Stomach (tissue), 4 donors: ENCODE data around the gene ELAVL2.

Experiments used
- CTCF ChIP-seq, 7 experiments: fragments of 450-650 bp in 4 of 7; fragments of 200-600 bp in 3 of 7; sonication (generic) in 3 of 7; IDR thresholded peaks; one replicate each; pipeline ENCODE4 v1.5.1; 2016 to 2019; ENCODE audit warnings: antibody characterized with exemption in 7 of 7, control low read depth in 2 of 7, mild to moderate bottlenecking in 1 of 7
- POLR2A ChIP-seq, 4 donors: fragments of 450-650 bp; IDR thresholded peaks; one replicate each; pipeline ENCODE4 v1.6.1; 2016; ENCODE audit warnings: antibody characterized with exemption in 4 of 4, control low read depth in 2 of 4, mild to moderate bottlenecking in 1 of 4, moderate library complexity in 1 of 4

DNA sequence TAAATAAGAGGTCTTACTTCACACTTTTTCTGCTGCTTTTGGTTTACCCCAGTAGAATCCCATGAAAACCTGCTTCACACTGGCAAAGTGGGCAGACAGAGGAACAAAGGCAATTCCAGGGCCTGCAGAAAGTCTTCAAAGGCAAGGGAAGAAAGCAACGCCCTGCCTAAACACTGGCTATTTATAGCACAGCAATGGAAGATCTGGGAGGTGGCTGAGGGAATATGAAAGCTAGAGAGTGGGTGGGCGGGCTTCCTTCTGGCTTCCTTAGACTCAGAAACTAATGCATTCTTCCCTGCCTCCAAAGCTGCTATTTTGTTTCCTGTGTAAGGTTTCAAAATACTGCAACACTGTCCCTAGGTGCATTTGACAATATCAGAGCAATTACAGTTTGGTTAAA, 46.8 kb downstream of the ELAVL2 start:
- TF ChIP-seq POLR2A (IDR thresholded peaks at IDR 0.05), result no peak
- no peak for TF ChIP-seq CTCF (IDR thresholded peaks at IDR 0.05)
